Stimulated activated CD4-positive, alpha-beta T cell treated with anti-CD3 and anti-CD28 coated beads, Interleukin-12 subunit alpha, Interleukin-12 subunit beta, amount 100 ng/mL, for 4 hours (primary cell): Measurements from ENCODE around the gene BIN1.

Experiments used
- DNase-seq: peaks from one replicate; pipeline ENCODE4 v3.0.0-alpha.2; 2020

BIN1 gene

GRCh38 chr2:127106991-127107621, at the start of gene BIN1:
BIN1 (minus strand) TSS chr2:127107154; CDS start chr2:127106943, 211 bp downstream.
- DNase-seq = peak; percentile 69

- no peak for DNase-seq
Measured at GRCh38 chr2:127155947-127156346, 49.0 kb upstream of the BIN1 start.

- no peak for DNase-seq
Measured at GRCh38 chr2:127155028-127155581, 48.2 kb upstream of the BIN1 start.

GRCh38 chr2:127154396-127154795, 47.4 kb upstream of the BIN1 start:
- DNase-seq = no peak

- no peak for DNase-seq
Measured at GRCh38 chr2:127153691-127154158, 46.8 kb upstream of the BIN1 start.

GRCh38 chr2:127150996-127151395, 44.0 kb upstream of the BIN1 start:
- no peak for DNase-seq

- no peak for DNase-seq
Measured at GRCh38 chr2:127149384-127149783, 42.4 kb upstream of the BIN1 start.

GRCh38 chr2:127146820-127147502, 40.0 kb upstream of the BIN1 start:
- DNase-seq = no peak

GRCh38 chr2:127146071-127146725, 39.2 kb upstream of the BIN1 start:
- no peak for DNase-seq

GRCh38 chr2:127145280-127145895, 38.4 kb upstream of the BIN1 start:
- no peak for DNase-seq

- no peak for DNase-seq
Measured at GRCh38 chr2:127143841-127144782, 37.2 kb upstream of the BIN1 start.

GRCh38 chr2:127142663-127143630, 36.0 kb upstream of the BIN1 start:
- DNase-seq = no peak

- DNase-seq = no peak
Measured at GRCh38 chr2:127140538-127140937, 33.6 kb upstream of the BIN1 start.

- DNase-seq = no peak
Measured at GRCh38 chr2:127139766-127140165, 32.8 kb upstream of the BIN1 start.

- DNase-seq = no peak
Measured at GRCh38 chr2:127138281-127138680, 31.3 kb upstream of the BIN1 start.

- no peak for DNase-seq
Measured at GRCh38 chr2:127137741-127138140, 30.8 kb upstream of the BIN1 start.

- no peak for DNase-seq
Measured at GRCh38 chr2:127137225-127137624, 30.3 kb upstream of the BIN1 start.

GRCh38 chr2:127134833-127135830, 28.2 kb upstream of the BIN1 start:
- DNase-seq = no peak

GRCh38 chr2:127134235-127134634, 27.3 kb upstream of the BIN1 start:
- DNase-seq = no peak

GRCh38 chr2:127133793-127134192, 26.8 kb upstream of the BIN1 start:
- DNase-seq = no peak
